Activated naive CD4-positive, alpha-beta T cell treated with anti-CD3 and anti-CD28 coated beads, Interleukin-2, amount 50 U/mL, for 24 hours (primary cell): Measurements from ENCODE around the gene POP7.
"Not testable (repeated sequence)": the region's sequence is repeated elsewhere in the genome, so short reads cannot be mapped to it uniquely, and the experiment has no call there.

Source experiments
- H3K27ac Mint-ChIP-seq: one replicate; pipeline ENCODE4 v1.8.0; 2021; ENCODE audit warnings: mild to moderate bottlenecking, mixed read lengths
- H3K27me3 Mint-ChIP-seq: one replicate; pipeline ENCODE4 v1.8.0; 2021; ENCODE audit warnings: mixed read lengths
- H3K36me3 Mint-ChIP-seq: one replicate; pipeline ENCODE4 v1.8.0; 2021; ENCODE audit warnings: mixed read lengths
- H3K4me1 Mint-ChIP-seq: one replicate; pipeline ENCODE4 v1.8.0; 2021; ENCODE audit warnings: mixed read lengths
- H3K4me3 Mint-ChIP-seq: one replicate; pipeline ENCODE4 v1.8.0; 2021; ENCODE audit warnings: mild to moderate bottlenecking, mixed read lengths
- H3K9me3 Mint-ChIP-seq: one replicate; pipeline ENCODE4 v1.8.0; 2021; ENCODE audit warnings: mixed read lengths

The POP7 gene

GRCh38 chr7:100685631-100686145 lies 20.2 kb upstream of the POP7 start:
- H3K27me3 Mint-ChIP-seq = no peaks in the 10 kb centered on the region
- peaks cover 24% of the 10 kb centered on the region for H3K4me1 Mint-ChIP-seq
- no peaks in the 10 kb centered on the region for H3K9me3 Mint-ChIP-seq
- H3K27ac Mint-ChIP-seq = no peak overlapping the region
- H3K4me3 Mint-ChIP-seq = no peak overlapping the region
- H3K36me3 Mint-ChIP-seq = no peaks in the 10 kb centered on the region

GRCh38 chr7:100686201-100686821 lies 19.6 kb upstream of the POP7 start:
- Mint-ChIP-seq H3K9me3 (no peaks in the 10 kb centered on the region), H3K27ac (no peak overlapping the region), H3K4me3 (no peak overlapping the region), H3K36me3 (no peaks in the 10 kb centered on the region), H3K27me3 (no peaks in the 10 kb centered on the region), H3K4me1 (peaks cover 24% of the 10 kb centered on the region)

DNA sequence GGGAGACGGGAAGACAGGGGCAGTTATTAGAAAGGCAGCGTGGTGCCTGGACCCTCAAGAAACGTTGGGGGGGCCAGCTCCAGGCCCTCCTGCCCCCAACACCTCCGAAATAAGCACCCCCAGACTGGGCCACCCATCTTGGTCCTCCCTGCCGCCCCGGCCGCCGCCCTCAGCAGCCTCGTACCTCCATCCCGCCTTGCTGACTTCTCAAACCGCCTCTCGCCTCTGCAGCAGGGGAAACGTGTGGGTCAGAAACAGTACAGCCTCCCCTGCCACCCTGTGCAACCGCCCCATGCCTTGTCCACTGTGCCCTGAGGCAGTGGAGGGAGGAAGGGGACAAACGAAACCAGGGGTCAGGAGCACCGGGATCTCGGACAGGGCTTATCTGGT lies 19.1 kb upstream of the POP7 start:
- H3K27me3 Mint-ChIP-seq = no peaks in the 10 kb centered on the region
- no peaks in the 10 kb centered on the region for H3K36me3 Mint-ChIP-seq
- no peaks in the 10 kb centered on the region for H3K9me3 Mint-ChIP-seq
- H3K4me3 Mint-ChIP-seq = no peak overlapping the region
- H3K4me1 Mint-ChIP-seq = peaks cover 24% of the 10 kb centered on the region
- no peak overlapping the region for H3K27ac Mint-ChIP-seq

GRCh38 chr7:100687261-100687660 lies 18.7 kb upstream of the POP7 start:
- no peaks in the 10 kb centered on the region for H3K27me3 Mint-ChIP-seq
- peaks cover 24% of the 10 kb centered on the region for H3K4me1 Mint-ChIP-seq
- H3K36me3 Mint-ChIP-seq = no peaks in the 10 kb centered on the region
- no peak overlapping the region for H3K4me3 Mint-ChIP-seq
- H3K27ac Mint-ChIP-seq = no peak overlapping the region
- no peaks in the 10 kb centered on the region for H3K9me3 Mint-ChIP-seq

- H3K4me3 Mint-ChIP-seq = no peak overlapping the region
- no peaks in the 10 kb centered on the region for H3K9me3 Mint-ChIP-seq
- H3K27me3 Mint-ChIP-seq = no peaks in the 10 kb centered on the region
- no peak overlapping the region for H3K27ac Mint-ChIP-seq
- H3K36me3 Mint-ChIP-seq = no peaks in the 10 kb centered on the region
- H3K4me1 Mint-ChIP-seq = peaks cover 29% of the 10 kb centered on the region
Observed at GRCh38 chr7:100687751-100688300, 18.1 kb upstream of the POP7 start.

- Mint-ChIP-seq H3K4me1 (peaks cover 34% of the 10 kb centered on the region), H3K27ac (no peak overlapping the region), H3K4me3 (peak overlapping the region; percentile 3), H3K36me3 (peaks cover 4% of the 10 kb centered on the region), H3K27me3 (no peaks in the 10 kb centered on the region), H3K9me3 (no peaks in the 10 kb centered on the region)
Observed at GRCh38 chr7:100688326-100688860, 17.5 kb upstream of the POP7 start.

GRCh38 chr7:100689230-100690135 lies 16.4 kb upstream of the POP7 start:
- Mint-ChIP-seq H3K9me3 (no peaks in the 10 kb centered on the region), H3K27me3 (no peaks in the 10 kb centered on the region), H3K4me3 (no peak overlapping the region), H3K27ac (no peak overlapping the region), H3K36me3 (peaks cover 4% of the 10 kb centered on the region), H3K4me1 (peaks cover 34% of the 10 kb centered on the region)

DNA sequence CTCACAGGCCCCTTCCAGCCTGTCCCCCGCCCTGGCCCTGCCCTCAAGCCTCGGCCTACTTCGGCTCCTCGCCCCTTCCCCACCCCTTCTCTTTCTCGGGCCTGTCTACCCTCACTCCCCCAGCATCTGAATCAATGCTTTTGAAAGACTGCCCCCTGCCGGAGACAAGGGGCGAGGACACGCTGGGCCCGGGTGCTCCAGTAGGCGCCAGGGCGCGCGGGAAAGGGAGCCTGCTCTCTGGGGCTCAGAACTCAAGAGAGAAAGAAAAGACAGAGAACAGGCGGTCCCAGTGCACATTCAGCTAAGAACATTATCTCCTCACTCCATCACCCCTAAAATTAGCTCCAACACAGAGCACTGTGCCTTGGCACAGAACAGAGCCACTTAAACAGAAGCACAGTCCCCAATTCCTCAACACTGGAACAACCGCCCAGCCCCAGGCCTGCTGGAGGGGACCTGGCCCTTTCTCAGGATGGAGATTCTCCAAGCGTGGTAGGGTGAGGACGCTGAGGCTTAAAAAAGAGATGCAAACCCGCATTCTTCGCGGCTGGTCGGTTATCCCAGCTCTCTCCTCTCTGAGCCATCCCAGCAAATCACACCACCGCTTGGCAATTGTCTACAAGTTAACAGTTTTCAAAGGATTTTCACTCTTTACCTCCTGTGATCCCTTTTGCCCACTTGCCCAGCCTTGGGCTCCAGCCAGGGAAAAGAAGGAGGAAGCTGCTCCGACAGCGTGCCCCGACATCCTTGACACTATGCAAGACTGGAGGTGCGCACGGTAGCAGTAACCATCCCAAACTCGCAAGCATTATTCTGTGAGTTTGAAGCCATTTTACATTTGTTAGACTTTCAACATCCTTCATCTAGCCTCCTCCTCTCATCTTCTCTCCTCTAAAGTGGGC lies 14.0 kb upstream of the POP7 start:
- Mint-ChIP-seq H3K36me3 (peaks cover 4% of the 10 kb centered on the region), H3K4me1 (peaks cover 47% of the 10 kb centered on the region), H3K4me3 (peak overlapping the region; percentile 99), H3K27ac (peak overlapping the region; percentile 97), H3K9me3 (no peaks in the 10 kb centered on the region), H3K27me3 (no peaks in the 10 kb centered on the region)

- peak overlapping the region; percentile 97 for H3K27ac Mint-ChIP-seq
- peaks cover 47% of the 10 kb centered on the region for H3K4me1 Mint-ChIP-seq
- peaks cover 4% of the 10 kb centered on the region for H3K36me3 Mint-ChIP-seq
- no peaks in the 10 kb centered on the region for H3K27me3 Mint-ChIP-seq
- no peaks in the 10 kb centered on the region for H3K9me3 Mint-ChIP-seq
- peak overlapping the region; percentile 99 for H3K4me3 Mint-ChIP-seq
Observed at GRCh38 chr7:100692578-100692961, 13.4 kb upstream of the POP7 start.

DNA sequence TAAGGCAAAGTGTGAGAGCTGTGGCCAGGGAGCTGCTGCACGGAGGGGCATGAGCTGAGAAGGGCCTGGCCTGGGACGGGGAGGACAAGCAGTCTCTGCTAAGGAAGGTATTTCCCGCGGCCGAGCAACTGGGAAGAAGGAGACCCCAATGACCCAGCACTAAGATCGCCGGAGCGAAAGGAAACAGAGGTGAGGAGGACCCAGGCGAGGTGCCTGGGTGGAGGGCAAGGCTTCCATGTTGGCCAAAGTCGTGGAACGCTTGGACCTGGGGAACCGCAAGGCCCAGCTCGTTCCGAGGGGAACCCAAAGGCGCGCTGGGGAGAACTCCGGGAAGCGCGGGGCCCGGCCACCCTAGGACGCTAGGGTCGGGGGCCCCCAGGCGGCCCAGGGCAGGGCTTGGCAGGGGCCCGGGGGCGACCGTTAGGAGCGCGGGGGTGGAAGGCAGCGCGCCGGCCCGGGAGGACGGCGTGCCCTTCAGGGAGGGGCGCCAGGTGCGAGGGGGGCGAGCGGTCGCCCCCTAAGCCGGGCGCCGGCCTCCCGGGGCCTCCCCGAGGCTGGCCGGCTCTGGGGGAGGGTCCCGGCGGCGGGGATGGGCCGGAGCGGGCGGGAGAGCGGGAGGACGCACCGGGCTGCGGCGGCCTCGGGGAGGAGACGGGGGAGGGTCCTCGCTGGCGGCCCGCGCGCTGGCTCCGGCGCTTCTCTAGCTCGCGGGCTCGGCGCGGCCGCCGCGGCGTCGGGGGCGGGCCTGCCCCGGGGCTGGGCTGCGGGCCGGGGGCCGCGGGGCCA lies 12.4 kb upstream of the POP7 start:
- peaks cover 4% of the 10 kb centered on the region for H3K36me3 Mint-ChIP-seq
- H3K4me3 Mint-ChIP-seq = peak overlapping the region; percentile 99
- H3K4me1 Mint-ChIP-seq = peaks cover 46% of the 10 kb centered on the region
- peak overlapping the region; percentile 97 for H3K27ac Mint-ChIP-seq
- H3K27me3 Mint-ChIP-seq = no peaks in the 10 kb centered on the region
- H3K9me3 Mint-ChIP-seq = no peaks in the 10 kb centered on the region

DNA sequence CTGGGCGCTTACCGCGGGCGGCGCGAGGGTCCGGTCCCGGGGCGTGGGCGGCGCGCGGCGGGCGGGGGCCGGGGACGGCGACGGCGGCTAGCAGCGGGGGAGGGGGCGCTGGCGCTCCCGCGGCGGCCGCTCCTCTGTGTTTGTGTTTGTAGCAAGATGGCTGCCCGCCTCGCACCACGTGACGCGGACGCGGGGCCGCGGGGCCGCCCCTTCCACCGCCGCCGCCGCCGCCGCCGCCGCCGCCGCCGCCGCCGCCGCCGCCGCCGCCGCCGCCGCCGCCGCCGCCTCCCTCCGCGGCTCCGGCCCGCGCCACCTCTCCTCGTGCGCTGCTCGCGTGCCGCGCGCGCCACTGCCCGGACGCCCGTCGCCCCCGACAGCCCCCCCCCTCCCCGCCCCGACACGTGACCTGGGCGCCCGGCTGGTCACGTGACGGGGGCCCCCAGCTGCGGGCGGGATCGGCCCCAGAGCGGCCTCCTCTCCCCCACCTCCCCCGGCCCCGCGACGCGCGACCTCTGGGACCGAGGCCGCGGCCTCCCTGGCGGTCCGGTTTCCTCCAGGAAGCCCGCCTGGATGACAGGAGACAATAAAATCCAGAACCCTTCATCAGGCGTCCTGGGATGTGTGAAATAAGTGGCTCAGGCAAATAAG lies 11.7 kb upstream of the POP7 start, which contains the start of gene GIGYF1:
Gene GIGYF1 (minus strand): TSS at position 153 of the 648 bp plus-strand sequence. CDS start 6,012 bp downstream, outside the sequence.
- H3K4me3 Mint-ChIP-seq = peak within 1 kb of the TSS; percentile 99
- peaks cover 4% of the 10 kb centered on the region for H3K36me3 Mint-ChIP-seq
- peaks cover 39% of the 10 kb centered on the region for H3K4me1 Mint-ChIP-seq
- H3K27ac Mint-ChIP-seq = peak within 1 kb of the TSS; percentile 97
- H3K27me3 Mint-ChIP-seq = no peaks in the 10 kb centered on the region
- no peaks in the 10 kb centered on the region for H3K9me3 Mint-ChIP-seq

GRCh38 chr7:100696123-100696521 lies 9.8 kb upstream of the POP7 start:
- no peak overlapping the region for H3K27ac Mint-ChIP-seq
- H3K36me3 Mint-ChIP-seq = peaks cover 4% of the 10 kb centered on the region
- no peaks in the 10 kb centered on the region for H3K9me3 Mint-ChIP-seq
- H3K4me3 Mint-ChIP-seq = peak overlapping the region; percentile 81
- H3K27me3 Mint-ChIP-seq = no peaks in the 10 kb centered on the region
- H3K4me1 Mint-ChIP-seq = peaks cover 32% of the 10 kb centered on the region

GRCh38 chr7:100699018-100699417 lies 6.9 kb upstream of the POP7 start:
- no peak overlapping the region for H3K4me3 Mint-ChIP-seq

GRCh38 chr7:100701089-100701488 lies 4.8 kb upstream of the POP7 start:
- not testable (repeated sequence) for H3K9me3 Mint-ChIP-seq, H3K4me1 Mint-ChIP-seq, H3K4me3 Mint-ChIP-seq, H3K27ac Mint-ChIP-seq, H3K27me3 Mint-ChIP-seq, H3K36me3 Mint-ChIP-seq

More at GRCh38 chr7:100699018-100699417, 6.9 kb upstream of the POP7 start:
- Mint-ChIP-seq H3K27ac (no peak overlapping the region), H3K27me3 (no peaks in the 10 kb centered on the region), H3K9me3 (no peaks in the 10 kb centered on the region), H3K4me1 (peaks cover 13% of the 10 kb centered on the region), H3K36me3 (no peaks in the 10 kb centered on the region)
